A549 (cell line): ENCODE results near the gene GDF9. TPM values are rescaled to one million over a fixed set of nuclear protein-coding genes. Genes with fewer than 3 reads are reported as not detected.

Experiments
- ATAC-seq, 2 experiments: fragments of 200-7000 bp in 1 of 2; fragments of >200 bp in 1 of 2; cut with Nextera tagmentation in 1 of 2; cut with Tn5 transposase in 1 of 2; 3 replicates each; pipeline versions ENCODE4 v1.8.0 to v1.9.1; 2018 to 2020; ENCODE audit warnings: mild to moderate bottlenecking in 1 of 2, moderate library complexity in 1 of 2
- CTCF ChIA-PET: fragments of 300-600 bp; sonication (Branson Sonifier 250); formaldehyde crosslinking; extraction: SDS; loops from one replicate; lab custom pipeline; 2021; ENCODE audit warnings: antibody characterized with exemption, inconsistent platforms; lab: Yijun Ruan, JAX
- POLR2A ChIA-PET: fragments of 350-600 bp; formaldehyde crosslinking; extraction: SDS; loops from one replicate; lab custom pipeline; 2021; ENCODE audit warnings: antibody characterized with exemption, inconsistent platforms; lab: Yijun Ruan, JAX
- DNase-seq, 2 experiments: peaks; one replicate each; pipeline versions ENCODE4 v3.0.0 to v3.0.0-alpha.2; 2011 to 2016; ENCODE audit warnings: low read depth in 1 of 2, low spot score in 1 of 2
- FAIRE-seq: peaks from 2 replicates; lab custom pipeline; 2011; peaks lifted over from hg19 to GRCh38; lab: Jason Lieb, UNC
- H3K27ac ChIP-seq, 2 experiments: fragments of >200 bp; sonication (Bioruptor Twin); formaldehyde crosslinking; 3 replicates each; pipeline ENCODE4 v1.5.1; 2016 to 2017
- H3K4me1 ChIP-seq: fragments of >200 bp; sonication (Bioruptor Twin); formaldehyde crosslinking; 3 replicates; pipeline ENCODE4 v1.6.1; 2016
- H3K4me2 ChIP-seq: fragments of >200 bp; sonication (Bioruptor Twin); formaldehyde crosslinking; 3 replicates; pipeline ENCODE4 v1.6.1; 2016
- H3K4me3 ChIP-seq: fragments of >200 bp; sonication (Bioruptor Twin); formaldehyde crosslinking; 3 replicates; pipeline ENCODE4 v1.5.1; 2016
- H3K9me3 ChIP-seq: fragments of >200 bp; sonication (Bioruptor Twin); formaldehyde crosslinking; 3 replicates; pipeline ENCODE4 v1.6.1; 2016
- CBX8 ChIP-seq: fragments of 200-600 bp; sonication (generic); IDR thresholded peaks from 2 replicates; pipeline ENCODE4 v1.6.1; 2016
- CEBPB ChIP-seq, 2 experiments: fragments of >200 bp in 1 of 2; sonication (Bioruptor Twin) in 1 of 2; formaldehyde crosslinking in 1 of 2; IDR thresholded peaks; 2 replicates each; pipeline ENCODE4 v1.6.1; 2012 to 2016
- CHD2 ChIP-seq: fragments of 150-350 bp; IDR thresholded peaks from 2 replicates; pipeline ENCODE4 v1.6.1; 2014; ENCODE audit warnings: low read length; ENCODE audit not compliant: partially characterized antibody
- CHD4 ChIP-seq: fragments of 200-600 bp; sonication (generic); IDR thresholded peaks from 2 replicates; pipeline ENCODE4 v1.6.1; 2016; ENCODE audit warnings: antibody characterized with exemption, mild to moderate bottlenecking, borderline replicate concordance
- CTCF ChIP-seq: fragments of >200 bp; sonication (Bioruptor Twin); formaldehyde crosslinking; IDR thresholded peaks from 3 replicates; pipeline ENCODE4 v1.5.1; 2016
- EHF ChIP-seq: fragments of 250-450 bp; sonication (Bioruptor Pico); IDR thresholded peaks from 2 replicates; pipeline ENCODE4 v1.5.0; 2020; ENCODE audit warnings: mild to moderate bottlenecking
- EHMT2 ChIP-seq: fragments of 200-600 bp; sonication (generic); IDR thresholded peaks from 2 replicates; pipeline ENCODE4 v1.6.1; 2016; ENCODE audit warnings: antibody characterized with exemption, low read depth, mild to moderate bottlenecking, moderate library complexity
- ESRRA ChIP-seq: fragments of 150-350 bp; IDR thresholded peaks from 2 replicates; pipeline ENCODE4 v1.6.1; 2014; ENCODE audit warnings: mild to moderate bottlenecking, low read length, borderline replicate concordance
- HES2 ChIP-seq: fragments of >200 bp; sonication (Bioruptor Twin); formaldehyde crosslinking; IDR thresholded peaks from 2 replicates; pipeline ENCODE4 v1.6.1; 2016
- HEYL ChIP-seq: fragments of 250-450 bp; sonication (Bioruptor Pico); IDR thresholded peaks from 2 replicates; pipeline ENCODE4 v1.8.0; 2021; ENCODE audit warnings: mild to moderate bottlenecking, moderate library complexity
- HOXB13 ChIP-seq: fragments of 250-450 bp; sonication (Bioruptor Pico); IDR thresholded peaks from 2 replicates; pipeline ENCODE4 v1.5.0; 2020; ENCODE audit warnings: low read depth, mild to moderate bottlenecking, moderate library complexity
- HOXB5 ChIP-seq: fragments of 250-450 bp; sonication (Bioruptor Pico); IDR thresholded peaks from 2 replicates; pipeline ENCODE4 v1.5.0; 2020; ENCODE audit warnings: mild to moderate bottlenecking, moderate library complexity
- KDM1A ChIP-seq: fragments of 200-600 bp; sonication (generic); IDR thresholded peaks from 2 replicates; pipeline ENCODE4 v1.6.1; 2016; ENCODE audit warnings: low read depth, mild to moderate bottlenecking
- KDM5A ChIP-seq: fragments of 200-600 bp; sonication (generic); IDR thresholded peaks from 2 replicates; pipeline ENCODE4 v1.6.1; 2016; ENCODE audit warnings: antibody characterized with exemption, mild to moderate bottlenecking
- RFX5 ChIP-seq: fragments of 450-650 bp; IDR thresholded peaks from 2 replicates; pipeline ENCODE4 v1.7.1; 2014; ENCODE audit warnings: antibody characterized with exemption, mild to moderate bottlenecking, moderate library complexity
- RNF2 ChIP-seq: fragments of 200-600 bp; sonication (generic); IDR thresholded peaks from 2 replicates; pipeline ENCODE4 v1.6.1; 2016; ENCODE audit warnings: low read depth, mild to moderate bottlenecking, antibody characterized with exemption, moderate library complexity, borderline replicate concordance
- SMC3 ChIP-seq: fragments of >200 bp; sonication (Bioruptor Twin); formaldehyde crosslinking; IDR thresholded peaks from 3 replicates; pipeline ENCODE4 v1.6.1; 2018; ENCODE audit warnings: inconsistent platforms
- SREBF2 ChIP-seq: fragments of 450-650 bp; IDR thresholded peaks from 2 replicates; pipeline ENCODE4 v1.6.1; 2014; ENCODE audit warnings: mild to moderate bottlenecking, moderate library complexity
- TP53 ChIP-seq: fragments of 250-450 bp; sonication (Bioruptor Pico); IDR thresholded peaks from 2 replicates; pipeline ENCODE4 v1.5.0; 2021; ENCODE audit warnings: mild to moderate bottlenecking, moderate library complexity
- ZFP36 ChIP-seq: fragments of 450-650 bp; IDR thresholded peaks from 2 replicates; pipeline ENCODE4 v1.6.1; 2014; ENCODE audit warnings: borderline replicate concordance; ENCODE audit not compliant: partially characterized antibody
- WGBS: methylation state at CpG from one replicate; pipeline ENCODE4 v1.1.6; 2017; ENCODE audit errors: missing lambda C conversion rate; 5-methylcytosine and 5-hydroxymethylcytosine counted together
- polyA plus RNA-seq, 4 experiments: library from polyadenylated mRNA; depleted of rRNA in 3 of 4; stranded (reverse); fragments of >200 nt; fragmentation: RNase III in 1 of 4; extraction: RNeasy Plus Mini Kit Qiagen cat#74134 plus additional on column Dnase treatment in 1 of 4; gene quantifications; 2 replicates in 3 of 4; 3 replicates in 1 of 4; pipeline ENCODE4 v1.2.3, GENCODE V29; 2011 to 2017
- TF ChIP-seq, protein P1 (sequence below): fragments of 250-450 bp; sonication (Bioruptor Pico); IDR thresholded peaks from 2 replicates; pipeline ENCODE4 v1.5.0; 2020; ENCODE audit warnings: low read depth, mild to moderate bottlenecking, moderate library complexity
- TF ChIP-seq, protein P2 (sequence below): fragments of 200-600 bp; sonication (generic); IDR thresholded peaks from 2 replicates; pipeline ENCODE4 v1.6.1; 2016; ENCODE audit warnings: antibody characterized with exemption, mild to moderate bottlenecking, moderate library complexity
- TF ChIP-seq, protein P3 (sequence below): fragments of 450-650 bp; IDR thresholded peaks from 2 replicates; pipeline ENCODE4 v1.6.1; 2014; ENCODE audit warnings: antibody characterized with exemption

Gene GDF9
- polyA plus RNA-seq, 2 of the 4 experiments (the other 2 are of a cell fraction), result 0.49 to 0.85 TPM

DNA sequence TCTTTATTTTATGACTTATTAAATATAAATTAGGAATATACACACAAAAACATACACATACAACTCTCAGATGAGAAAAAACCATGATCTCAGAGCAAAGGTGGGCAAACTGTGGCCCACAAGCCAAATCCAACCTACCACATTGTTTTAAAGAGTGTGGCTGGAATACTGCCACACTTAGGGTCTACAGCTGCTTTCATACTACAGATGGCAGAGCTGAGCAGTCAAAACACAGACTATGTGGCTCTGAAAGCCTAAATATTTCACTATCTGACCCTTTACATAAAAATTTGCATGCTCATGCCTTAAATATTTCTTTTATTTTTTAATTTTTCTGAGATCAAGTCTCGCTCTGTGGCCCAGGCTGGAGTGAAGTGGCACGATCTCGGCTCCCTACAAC lies 35.5 kb upstream of the GDF9 start:
- CTCF ChIA-PET, result interaction anchor here (0.7 to 1.9 kb wide), 2 partner anchors 18 to 19 kb away, joined by 3 to 5 read pairs; no protein-coding TSS in a partner anchor
- H3K9me3 ChIP-seq, result no peaks in the 10 kb centered on the region
- no peak overlapping the region for H3K4me2 ChIP-seq
- TF ChIP-seq, protein P1, sequence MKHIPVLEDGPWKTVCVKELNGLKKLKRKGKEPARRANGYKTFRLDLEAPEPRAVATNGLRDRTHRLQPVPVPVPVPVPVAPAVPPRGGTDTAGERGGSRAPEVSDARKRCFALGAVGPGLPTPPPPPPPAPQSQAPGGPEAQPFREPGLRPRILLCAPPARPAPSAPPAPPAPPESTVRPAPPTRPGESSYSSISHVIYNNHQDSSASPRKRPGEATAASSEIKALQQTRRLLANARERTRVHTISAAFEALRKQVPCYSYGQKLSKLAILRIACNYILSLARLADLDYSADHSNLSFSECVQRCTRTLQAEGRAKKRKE (CRISPR knock-in tag), result no peak
- TF ChIP-seq CTCF (no peak), EHF (CRISPR knock-in tag) (no peak), RFX5 (no peak), KDM1A (no peak), CHD2 (no peak), CBX8 (no peak), EHMT2 (no peak)
- TF ChIP-seq, protein P2, sequence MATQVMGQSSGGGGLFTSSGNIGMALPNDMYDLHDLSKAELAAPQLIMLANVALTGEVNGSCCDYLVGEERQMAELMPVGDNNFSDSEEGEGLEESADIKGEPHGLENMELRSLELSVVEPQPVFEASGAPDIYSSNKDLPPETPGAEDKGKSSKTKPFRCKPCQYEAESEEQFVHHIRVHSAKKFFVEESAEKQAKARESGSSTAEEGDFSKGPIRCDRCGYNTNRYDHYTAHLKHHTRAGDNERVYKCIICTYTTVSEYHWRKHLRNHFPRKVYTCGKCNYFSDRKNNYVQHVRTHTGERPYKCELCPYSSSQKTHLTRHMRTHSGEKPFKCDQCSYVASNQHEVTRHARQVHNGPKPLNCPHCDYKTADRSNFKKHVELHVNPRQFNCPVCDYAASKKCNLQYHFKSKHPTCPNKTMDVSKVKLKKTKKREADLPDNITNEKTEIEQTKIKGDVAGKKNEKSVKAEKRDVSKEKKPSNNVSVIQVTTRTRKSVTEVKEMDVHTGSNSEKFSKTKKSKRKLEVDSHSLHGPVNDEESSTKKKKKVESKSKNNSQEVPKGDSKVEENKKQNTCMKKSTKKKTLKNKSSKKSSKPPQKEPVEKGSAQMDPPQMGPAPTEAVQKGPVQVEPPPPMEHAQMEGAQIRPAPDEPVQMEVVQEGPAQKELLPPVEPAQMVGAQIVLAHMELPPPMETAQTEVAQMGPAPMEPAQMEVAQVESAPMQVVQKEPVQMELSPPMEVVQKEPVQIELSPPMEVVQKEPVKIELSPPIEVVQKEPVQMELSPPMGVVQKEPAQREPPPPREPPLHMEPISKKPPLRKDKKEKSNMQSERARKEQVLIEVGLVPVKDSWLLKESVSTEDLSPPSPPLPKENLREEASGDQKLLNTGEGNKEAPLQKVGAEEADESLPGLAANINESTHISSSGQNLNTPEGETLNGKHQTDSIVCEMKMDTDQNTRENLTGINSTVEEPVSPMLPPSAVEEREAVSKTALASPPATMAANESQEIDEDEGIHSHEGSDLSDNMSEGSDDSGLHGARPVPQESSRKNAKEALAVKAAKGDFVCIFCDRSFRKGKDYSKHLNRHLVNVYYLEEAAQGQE, result no peak
- peak in 1 of 2 experiments; percentile 53; a peak in 2 of 6 replicates for ATAC-seq
- no peak overlapping the region for H3K27ac ChIP-seq
- 96% methylated on average over 3 of the region's 3 CpGs for WGBS
- no peak overlapping the region for H3K4me3 ChIP-seq
- no peak for DNase-seq
- POLR2A ChIA-PET, result no interaction called here
- no peak for FAIRE-seq
- no peaks in the 10 kb centered on the region for H3K4me1 ChIP-seq

DNA sequence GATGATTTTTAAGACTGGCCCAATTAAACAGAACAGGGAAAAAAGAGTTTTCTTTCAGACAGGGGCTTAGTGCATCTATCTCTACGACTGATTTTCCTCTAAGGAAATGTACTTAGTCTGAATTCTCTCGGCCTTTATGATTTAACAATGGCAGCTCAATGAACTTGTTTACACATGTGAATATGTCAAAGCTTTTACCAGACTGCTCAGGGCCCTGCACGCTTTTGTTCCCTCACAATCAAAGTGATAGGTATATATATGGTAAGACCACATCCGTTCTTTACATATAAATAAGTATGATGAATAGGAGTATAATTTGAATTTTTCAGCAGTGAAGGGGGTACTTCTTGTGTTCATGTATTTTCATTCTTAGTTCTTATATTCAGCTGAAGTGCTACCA lies 34.8 kb upstream of the GDF9 start:
- CTCF ChIA-PET, result interaction anchor here (0.8 to 1.9 kb wide), 2 partner anchors 18 to 71 kb away, joined by 3 to 5 read pairs; partner anchors contain the start of gene SHROOM1
- no peak overlapping the region for H3K4me2 ChIP-seq
- no peaks in the 10 kb centered on the region for H3K9me3 ChIP-seq
- ATAC-seq, result no peak
- POLR2A ChIA-PET, result no interaction called here
- TF ChIP-seq CTCF, result no peak
- TF ChIP-seq HOXB13 (CRISPR knock-in tag), result no peak
- TF ChIP-seq KDM5A, result no peak
- TF ChIP-seq ESRRA, result no peak
- TF ChIP-seq HES2, result no peak
- TF ChIP-seq, protein P1 (CRISPR knock-in tag), result no peak
- TF ChIP-seq CHD4, result no peak
- no peak for TF ChIP-seq EHF (CRISPR knock-in tag)
- TF ChIP-seq CEBPB (IDR thresholded peaks at IDR 0.05), result no peak
- TF ChIP-seq SMC3, result no peak
- no peak for TF ChIP-seq RNF2
- no peak for TF ChIP-seq SREBF2
- TF ChIP-seq, protein P3, sequence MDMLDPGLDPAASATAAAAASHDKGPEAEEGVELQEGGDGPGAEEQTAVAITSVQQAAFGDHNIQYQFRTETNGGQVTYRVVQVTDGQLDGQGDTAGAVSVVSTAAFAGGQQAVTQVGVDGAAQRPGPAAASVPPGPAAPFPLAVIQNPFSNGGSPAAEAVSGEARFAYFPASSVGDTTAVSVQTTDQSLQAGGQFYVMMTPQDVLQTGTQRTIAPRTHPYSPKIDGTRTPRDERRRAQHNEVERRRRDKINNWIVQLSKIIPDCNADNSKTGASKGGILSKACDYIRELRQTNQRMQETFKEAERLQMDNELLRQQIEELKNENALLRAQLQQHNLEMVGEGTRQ, result no peak
- TF ChIP-seq HEYL (CRISPR knock-in tag), result no peak
- no peak for TF ChIP-seq TP53 (CRISPR knock-in tag)
- no peak for TF ChIP-seq HOXB5 (CRISPR knock-in tag)
- no peak for TF ChIP-seq ZFP36
- no peak for DNase-seq
- 88% methylated on average over 4 of the region's 4 CpGs for WGBS
- H3K27ac ChIP-seq, result no peak overlapping the region
- FAIRE-seq, result no peak
- no peaks in the 10 kb centered on the region for H3K4me1 ChIP-seq
- no peak overlapping the region for H3K4me3 ChIP-seq
